M059J (cell line): ENCODE data around the gene SYT2. TPM values are rescaled to one million over a fixed set of nuclear protein-coding genes. Genes with fewer than 3 reads are reported as not detected.
"Not testable (repeated sequence)": the region's sequence is repeated elsewhere in the genome, so short reads cannot be mapped to it uniquely, and the experiment has no call there.

Experiments used
- DNase-seq: peaks from one replicate; pipeline ENCODE4 v3.0.0-alpha.2; 2012; ENCODE audit warnings: low read depth
- total RNA-seq: library from RNA; depleted of rRNA; stranded (reverse); fragments of >200 nt; shearing (Covaris generic); gene quantifications from 2 replicates; pipeline ENCODE4 v1.2.3, GENCODE V29; 2014

The SYT2 gene
- total RNA-seq, 1 experiment from 2014 or later: not detected

GRCh38 chr1:202623075-202623474 lies 87.2 kb downstream of the SYT2 start:
- DNase-seq: peak; percentile 47

- no peak for DNase-seq
Observed at GRCh38 chr1:202622388-202622787, 87.9 kb downstream of the SYT2 start.

- no peak for DNase-seq
Observed at GRCh38 chr1:202621446-202621845, 88.8 kb downstream of the SYT2 start.

- not testable (repeated sequence) for DNase-seq
Observed at GRCh38 chr1:202620036-202620435, 90.2 kb downstream of the SYT2 start.

GRCh38 chr1:202619505-202619904 lies 90.7 kb downstream of the SYT2 start:
- no peak for DNase-seq

- peak; percentile 20 for DNase-seq
Observed at GRCh38 chr1:202619012-202619411, 91.2 kb downstream of the SYT2 start.

GRCh38 chr1:202616355-202616915 lies 93.8 kb downstream of the SYT2 start:
- no peak for DNase-seq

- peak; percentile 88 for DNase-seq
Observed at GRCh38 chr1:202615501-202616354, 94.5 kb downstream of the SYT2 start.

- DNase-seq: not testable (repeated sequence)
Observed at GRCh38 chr1:202615208-202615500, 95.1 kb downstream of the SYT2 start.

GRCh38 chr1:202614363-202615207 lies 95.7 kb downstream of the SYT2 start:
- DNase-seq: not testable (repeated sequence)

GRCh38 chr1:202613571-202613970 lies 96.7 kb downstream of the SYT2 start:
- no peak for DNase-seq

GRCh38 chr1:202612036-202612435 lies 98.2 kb downstream of the SYT2 start:
- not testable (repeated sequence) for DNase-seq

GRCh38 chr1:202605515-202605914 lies 104.7 kb downstream of the SYT2 start:
- no peak for DNase-seq

- DNase-seq: no peak
Observed at GRCh38 chr1:202603435-202603834, 106.8 kb downstream of the SYT2 start.

GRCh38 chr1:202600432-202601041 lies 109.7 kb downstream of the SYT2 start:
- DNase-seq: no peak

GRCh38 chr1:202599669-202600431 lies 110.4 kb downstream of the SYT2 start:
- peak; percentile 77 for DNase-seq

GRCh38 chr1:202597090-202597761 lies 113.0 kb downstream of the SYT2 start:
- DNase-seq: no peak

- no peak for DNase-seq
Observed at GRCh38 chr1:202596638-202597037, 113.6 kb downstream of the SYT2 start.

- DNase-seq: peak; percentile 89
Observed at GRCh38 chr1:202593845-202594244, 116.4 kb downstream of the SYT2 start.

- DNase-seq: no peak
Observed at GRCh38 chr1:202592146-202592545, 118.1 kb downstream of the SYT2 start.

GRCh38 chr1:202591515-202591914 lies 118.7 kb downstream of the SYT2 start:
- no peak for DNase-seq
